Measurements from ENCODE around the gene MBTPS1. TPM values are rescaled to one million over a fixed set of nuclear protein-coding genes. Genes with fewer than 3 reads are reported as not detected.
A peak's percentile ranks its signal among the peaks of the same experiment; 100 is the strongest.

Gene MBTPS1
- total and polyA plus RNA-seq, 9 of the 15 experiments (the other 6 are each of a cell fraction or from before 2014, with no cell fraction given): 2.8 to 57.6 (median 43.8) TPM

- no peak overlapping the region for H3K9ac ChIP-seq (ENCODE audit: insufficient read depth in 1 of 2, low read depth in 2 of 2, low read length in 2 of 2)
- H3K36me3 ChIP-seq (ENCODE audit: control insufficient read depth, insufficient read depth, low read length): peaks cover 90% of the 10 kb centered on the region
- no peak overlapping the region for H3K27ac ChIP-seq (ENCODE audit: extremely low read depth, low read depth, low read length)
- DNase-seq (ENCODE audit: extremely low read depth in 1 of 4, low spot score in 3 of 4) (peak in 2 of 4 experiments; percentile 29 to 32), FAIRE-seq (no peak), ATAC-seq (0 out of 3 replicates have a peak, but pooled peaks have one; percentile 20)
- H3K9me3 ChIP-seq (replicated peaks; ENCODE audit: control insufficient read depth, insufficient read depth, low read depth, low read length): no peaks in the 10 kb centered on the region
- WGBS (ENCODE audit: insufficient coverage, low coverage, missing lambda C conversion rate): 70% methylated on average over 11 of the region's 11 CpGs
- peak; percentile 22; the same call in 1 of the 2 replicates for TF ChIP-seq BHLHE40 (IDR thresholded peaks at IDR 0.05; ENCODE audit: low read length)
- TF ChIP-seq ZNF431 (CRISPR knock-in tag; IDR thresholded peaks at IDR 0.05): no peak
- no peak overlapping the region for H3K4me2 ChIP-seq (ENCODE audit: insufficient read depth, low read length)
- BruUV-seq (replicated peaks): no TSS peak
- H3K27me3 ChIP-seq (ENCODE audit: control insufficient read depth in 2 of 2, insufficient read depth in 2 of 2, low read length in 2 of 2): no peaks in the 10 kb centered on the region
- no peak overlapping the region for H2AFZ ChIP-seq (ENCODE audit: low read depth, low read length)
- H3K4me1 ChIP-seq (replicated peaks in 1 of 2; ENCODE audit: control insufficient read depth in 2 of 2, insufficient read depth in 2 of 2, low read length in 2 of 2): peaks cover 0 to 3% of the 10 kb centered on the region in 2 experiments; a peak in 1 of 5 replicates
- no peaks in the 10 kb centered on the region for H3K79me2 ChIP-seq (ENCODE audit: control insufficient read depth, insufficient read depth, low read length)
- intact Hi-C loops (cut with micrococcal nuclease): loop anchor here (10.0 kb wide), 1 partner anchor 398 kb away; no protein-coding TSS in a partner anchor
- in situ Hi-C loops (cut with MboI): no loop called here
- H3K9me1 ChIP-seq (ENCODE audit: control insufficient read depth, insufficient read depth, low read length): no peaks in the 10 kb centered on the region
- ChIA-PET CTCF (ENCODE audit: low intra/inter-chr PET ratio) (no interaction called here), POLR2A (interaction anchor here (0.7 to 2.0 kb wide), 5 partner anchors 11 to 451 kb away, joined by 3 to 4 read pairs (median 4); partner anchors contain the start of gene MBTPS1)
- H3K4me3 ChIP-seq: no peak overlapping the region
- H4K20me1 ChIP-seq (replicated peaks; ENCODE audit: control insufficient read depth, insufficient read depth, low read length): no peaks in the 10 kb centered on the region
Observed at GRCh38 chr16:84086341-84086740, 30.4 kb downstream of the MBTPS1 start.

DNA sequence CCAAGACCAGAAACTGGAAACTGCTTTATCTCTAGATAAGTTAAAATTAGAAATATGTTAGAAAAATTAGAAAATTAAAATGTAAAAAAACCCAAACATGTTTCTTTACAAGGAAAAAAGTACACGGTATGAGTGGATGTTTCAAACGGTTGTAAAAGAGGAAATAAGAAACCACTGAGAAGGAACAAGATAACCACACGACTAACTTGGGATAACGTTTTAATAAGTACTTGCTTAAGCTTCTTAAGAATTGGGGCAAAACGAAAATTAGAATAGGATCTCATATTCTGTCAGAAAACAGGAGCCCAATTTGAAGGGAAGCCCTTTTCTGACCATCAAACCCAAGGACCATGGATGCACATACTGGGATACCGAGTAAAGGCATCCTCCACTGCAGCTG lies 31.0 kb downstream of the MBTPS1 start:
- FAIRE-seq (no peak), ATAC-seq (no peak), DNase-seq (ENCODE audit: extremely low read depth in 1 of 4, low spot score in 3 of 4) (no peak)
- Histone ChIP-seq H3K27ac (ENCODE audit: extremely low read depth, low read depth, low read length) (no peak overlapping the region), H3K4me3 (no peak overlapping the region), H3K27me3 (ENCODE audit: control insufficient read depth in 2 of 2, insufficient read depth in 2 of 2, low read length in 2 of 2) (no peaks in the 10 kb centered on the region), H3K4me2 (ENCODE audit: insufficient read depth, low read length) (no peak overlapping the region), H4K20me1 (replicated peaks; ENCODE audit: control insufficient read depth, insufficient read depth, low read length) (no peaks in the 10 kb centered on the region), H3K9me3 (replicated peaks; ENCODE audit: control insufficient read depth, insufficient read depth, low read depth, low read length) (no peaks in the 10 kb centered on the region), H3K9ac (ENCODE audit: insufficient read depth in 1 of 2, low read depth in 2 of 2, low read length in 2 of 2) (no peak overlapping the region), H3K9me1 (ENCODE audit: control insufficient read depth, insufficient read depth, low read length) (no peaks in the 10 kb centered on the region), H3K36me3 (ENCODE audit: control insufficient read depth, insufficient read depth, low read length) (peaks cover 90% of the 10 kb centered on the region), H3K79me2 (ENCODE audit: control insufficient read depth, insufficient read depth, low read length) (no peaks in the 10 kb centered on the region), H2AFZ (ENCODE audit: low read depth, low read length) (no peak overlapping the region), H3K4me1 (replicated peaks in 1 of 2; ENCODE audit: control insufficient read depth in 2 of 2, insufficient read depth in 2 of 2, low read length in 2 of 2) (peaks cover 0 to 3% of the 10 kb centered on the region in 2 experiments; a peak in 1 of 5 replicates)
- intact Hi-C loops (cut with micrococcal nuclease): loop anchor here (2.0 to 10.0 kb wide), 2 partner anchors 59 to 399 kb away; partner anchors contain the start of genes DNAAF1 and HSDL1
- CTCF ChIA-PET (ENCODE audit: low intra/inter-chr PET ratio): interaction anchor here (2.2 to 3.0 kb wide), 2 partner anchors 88 to 101 kb away, joined by 10 to 26 read pairs; partner anchors contain the start of gene TAF1C
- POLR2A ChIA-PET: interaction anchor here (0.5 to 2.0 kb wide), 5 partner anchors 30 to 451 kb away, joined by 3 to 4 read pairs (median 4); partner anchors contain the start of gene MBTPS1
- WGBS (ENCODE audit: insufficient coverage, low coverage, missing lambda C conversion rate): 15% methylated on average over 6 of the region's 6 CpGs
- BruUV-seq (replicated peaks): no TSS peak
- in situ Hi-C loops (cut with MboI): no loop called here
- no peak for TF ChIP-seq ILF3 (IDR thresholded peaks at IDR 0.05; ENCODE audit: borderline replicate concordance)
- TF ChIP-seq PCBP2 (IDR thresholded peaks at IDR 0.05; ENCODE audit: low read depth, low read length, poor library complexity, severe bottlenecking): no peak
- no peak for TF ChIP-seq BRCA1 (IDR thresholded peaks at IDR 0.05)
- TF ChIP-seq BRCA1 (CRISPR knock-in tag; IDR thresholded peaks at IDR 0.05): no peak
- TF ChIP-seq, protein P1, sequence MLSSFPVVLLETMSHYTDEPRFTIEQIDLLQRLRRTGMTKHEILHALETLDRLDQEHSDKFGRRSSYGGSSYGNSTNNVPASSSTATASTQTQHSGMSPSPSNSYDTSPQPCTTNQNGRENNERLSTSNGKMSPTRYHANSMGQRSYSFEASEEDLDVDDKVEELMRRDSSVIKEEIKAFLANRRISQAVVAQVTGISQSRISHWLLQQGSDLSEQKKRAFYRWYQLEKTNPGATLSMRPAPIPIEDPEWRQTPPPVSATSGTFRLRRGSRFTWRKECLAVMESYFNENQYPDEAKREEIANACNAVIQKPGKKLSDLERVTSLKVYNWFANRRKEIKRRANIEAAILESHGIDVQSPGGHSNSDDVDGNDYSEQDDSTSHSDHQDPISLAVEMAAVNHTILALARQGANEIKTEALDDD (IDR thresholded peaks at IDR 0.05): peak; percentile 49; the same call in 1 of the 2 replicates
